ENCODE measurements around the gene JAK1. TPM values are rescaled to one million over a fixed set of nuclear protein-coding genes. Genes with fewer than 3 reads are reported as not detected.

Gene JAK1
- total and polyA plus RNA-seq, 10 donors = 46.6 to 270 (median 205) TPM

DNA sequence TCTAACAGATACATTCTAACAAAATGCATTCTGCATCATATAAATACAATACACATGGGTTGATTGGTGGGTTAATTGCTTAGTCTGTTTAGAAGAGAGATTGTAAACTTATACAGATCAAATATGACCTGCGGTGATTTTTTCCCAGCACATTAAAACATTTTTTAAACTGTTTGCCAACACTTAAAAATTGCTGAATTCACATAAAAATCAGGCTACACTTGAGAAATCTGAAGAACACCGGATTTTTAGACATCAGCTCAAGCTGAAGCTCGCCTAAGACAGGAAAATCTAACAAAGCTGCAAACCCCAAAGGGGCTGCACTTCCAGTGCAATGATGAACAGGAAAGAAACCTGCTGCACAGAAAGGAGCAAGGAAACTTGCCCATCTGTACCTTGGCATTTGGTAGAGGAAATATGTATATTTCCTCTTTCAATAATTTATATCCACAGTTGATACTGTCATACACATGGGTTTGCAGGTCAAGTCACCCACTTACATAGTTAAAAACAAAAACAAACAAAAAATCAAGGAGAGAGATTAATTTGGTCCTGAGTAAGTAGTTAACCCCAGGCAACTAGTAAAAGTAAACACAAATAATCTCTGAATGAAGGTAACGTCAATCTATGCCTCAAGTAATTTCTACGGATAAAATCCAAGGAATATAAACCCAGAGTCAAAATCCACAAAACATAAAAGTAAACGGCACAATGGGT is 30.4 kb upstream of the JAK1 start:
- DNase-seq = no peak
- no peak overlapping the region for H3K27ac ChIP-seq
- 72 to 82% (median 75%) methylated on average over 6 of the region's 6 CpGs for WGBS, 5 donors
- H3K27me3 ChIP-seq (replicated peaks in 1 of 7) = no peaks in the 10 kb centered on the region
- intact Hi-C loops (cut with DNase I; ENCODE audit: low total_unique reads) = no loop called here
- H3K9me3 ChIP-seq = no peaks in the 10 kb centered on the region
- no peak for TF ChIP-seq POLR2A (IDR thresholded peaks at IDR 0.05)
- TF ChIP-seq POLR2AphosphoS5 (IDR thresholded peaks at IDR 0.05) = no peak
- TF ChIP-seq, protein P1, sequence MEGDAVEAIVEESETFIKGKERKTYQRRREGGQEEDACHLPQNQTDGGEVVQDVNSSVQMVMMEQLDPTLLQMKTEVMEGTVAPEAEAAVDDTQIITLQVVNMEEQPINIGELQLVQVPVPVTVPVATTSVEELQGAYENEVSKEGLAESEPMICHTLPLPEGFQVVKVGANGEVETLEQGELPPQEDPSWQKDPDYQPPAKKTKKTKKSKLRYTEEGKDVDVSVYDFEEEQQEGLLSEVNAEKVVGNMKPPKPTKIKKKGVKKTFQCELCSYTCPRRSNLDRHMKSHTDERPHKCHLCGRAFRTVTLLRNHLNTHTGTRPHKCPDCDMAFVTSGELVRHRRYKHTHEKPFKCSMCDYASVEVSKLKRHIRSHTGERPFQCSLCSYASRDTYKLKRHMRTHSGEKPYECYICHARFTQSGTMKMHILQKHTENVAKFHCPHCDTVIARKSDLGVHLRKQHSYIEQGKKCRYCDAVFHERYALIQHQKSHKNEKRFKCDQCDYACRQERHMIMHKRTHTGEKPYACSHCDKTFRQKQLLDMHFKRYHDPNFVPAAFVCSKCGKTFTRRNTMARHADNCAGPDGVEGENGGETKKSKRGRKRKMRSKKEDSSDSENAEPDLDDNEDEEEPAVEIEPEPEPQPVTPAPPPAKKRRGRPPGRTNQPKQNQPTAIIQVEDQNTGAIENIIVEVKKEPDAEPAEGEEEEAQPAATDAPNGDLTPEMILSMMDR (IDR thresholded peaks at IDR 0.05 in 8 of 11, conservative IDR thresholded peaks at IDR 0.05 in 3 of 11) = no peak
- H3K36me3 ChIP-seq = no peaks in the 10 kb centered on the region
- no peak overlapping the region for H3K4me3 ChIP-seq
- H3K4me1 ChIP-seq = peaks cover 9 to 15% (median 13%) of the 10 kb centered on the region in 6 donors

DNA sequence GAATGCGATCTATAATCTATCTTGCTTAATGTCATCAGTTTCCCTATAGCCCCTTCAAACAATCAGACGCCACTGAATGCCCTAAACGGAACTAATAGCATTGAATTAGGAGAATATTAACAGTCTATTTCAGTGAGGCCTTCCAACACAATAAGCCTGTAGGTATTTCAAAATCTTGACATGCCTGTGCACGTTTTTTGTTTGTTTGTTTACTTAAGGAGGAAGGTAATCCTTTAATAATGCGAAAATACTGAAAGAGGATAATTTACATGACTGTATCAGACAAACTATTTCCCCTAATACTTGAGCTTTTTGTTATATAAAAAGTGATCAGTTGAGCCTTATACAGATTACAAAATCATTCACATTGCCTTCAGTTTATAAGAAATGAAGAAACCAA is 29.0 kb upstream of the JAK1 start:
- WGBS, 5 donors = 89 to 95% (median 92%) methylated on average over 5 of the region's 5 CpGs
- intact Hi-C loops (cut with DNase I; ENCODE audit: low total_unique reads) = no loop called here

DNA sequence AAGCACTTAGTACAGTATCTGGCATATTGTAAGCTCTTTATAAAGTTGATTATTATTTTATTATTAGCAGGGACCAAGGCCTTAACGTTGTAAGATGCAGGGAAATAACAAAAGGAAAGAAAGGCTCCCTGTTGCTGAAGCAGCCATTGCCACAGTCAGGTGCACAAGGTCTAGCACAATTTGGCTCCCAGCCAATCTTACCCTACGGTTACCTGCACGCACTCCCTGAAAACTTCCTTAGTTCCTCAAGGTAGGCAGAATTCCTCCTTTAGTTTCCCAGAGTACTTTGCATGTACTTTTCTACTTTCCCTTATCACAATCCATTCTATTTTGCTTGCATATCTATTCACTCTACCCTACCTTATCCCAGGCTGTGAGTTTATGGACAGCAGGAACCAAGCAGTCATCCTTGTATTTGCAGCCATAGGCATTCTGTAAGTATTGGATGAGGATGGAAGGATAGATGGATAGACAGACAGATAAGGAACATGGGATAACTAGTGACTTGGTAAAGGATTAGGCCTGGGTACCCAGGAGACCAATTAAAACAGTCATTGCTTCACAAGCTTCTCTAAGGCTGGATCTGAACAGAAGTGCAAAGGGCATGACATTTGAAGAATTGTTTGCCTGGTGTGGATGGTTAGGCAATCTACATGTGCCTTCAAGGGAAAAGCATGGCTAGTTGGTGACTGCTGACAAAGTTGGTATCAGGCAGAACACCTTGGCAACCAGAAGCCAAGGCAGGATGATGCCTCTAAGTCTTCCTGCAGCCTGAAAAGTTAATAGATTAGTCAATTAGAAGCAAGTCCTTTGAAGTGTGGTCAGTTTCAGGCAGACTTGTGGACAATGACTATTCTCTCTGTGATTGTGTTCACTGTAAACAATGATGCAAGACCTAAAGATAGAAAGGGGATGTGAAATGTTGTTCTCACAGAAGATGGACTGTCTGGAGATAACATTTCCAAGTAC is 20.8 kb upstream of the JAK1 start:
- no peak for DNase-seq
- intact Hi-C loops (cut with DNase I; ENCODE audit: low total_unique reads) = no loop called here
- no peak for TF ChIP-seq POLR2A (IDR thresholded peaks at IDR 0.05)
- TF ChIP-seq POLR2AphosphoS5 (IDR thresholded peaks at IDR 0.05) = no peak
- TF ChIP-seq, protein P1 (IDR thresholded peaks at IDR 0.05 in 8 of 11, conservative IDR thresholded peaks at IDR 0.05 in 3 of 11) = no peak

More for the DNA sequence above, 29.0 kb upstream of the JAK1 start:
- Histone ChIP-seq H3K9me3 (no peaks in the 10 kb centered on the region), H3K4me1 (peaks cover 0 to under 1% (median 0%) of the 10 kb centered on the region in 6 donors), H3K36me3 (no peaks in the 10 kb centered on the region), H3K4me3 (no peak overlapping the region), H3K27ac (no peak overlapping the region), H3K27me3 (replicated peaks in 1 of 7) (no peaks in the 10 kb centered on the region)
- DNase-seq = no peak
- TF ChIP-seq, protein P1 (IDR thresholded peaks at IDR 0.05 in 8 of 11, conservative IDR thresholded peaks at IDR 0.05 in 3 of 11) = no peak

DNA sequence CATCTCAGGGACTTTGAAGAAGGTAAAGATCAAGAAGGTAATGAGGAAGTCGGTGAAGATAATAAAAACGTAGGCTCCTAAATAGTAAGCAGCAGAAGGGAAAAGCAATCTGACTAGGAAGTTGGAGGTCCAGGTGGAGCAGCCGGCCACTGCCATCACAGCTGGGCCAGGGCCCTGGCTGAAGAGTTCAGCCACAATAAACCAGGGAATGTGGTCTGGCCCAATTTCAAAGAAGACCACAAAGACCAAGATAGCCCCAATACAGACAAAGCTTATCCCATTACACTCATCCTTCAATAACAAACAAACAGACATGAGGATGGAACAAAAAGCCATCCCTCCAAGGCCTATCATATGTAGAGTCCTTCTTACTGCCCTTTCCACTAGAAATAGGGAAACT is 18.4 kb upstream of the JAK1 start:
- H3K9me3 ChIP-seq = no peaks in the 10 kb centered on the region
- intact Hi-C loops (cut with DNase I; ENCODE audit: low total_unique reads) = no loop called here
- H3K27me3 ChIP-seq (replicated peaks in 1 of 7) = no peaks in the 10 kb centered on the region
- 80 to 97% (median 88%) methylated on average over 3 of the region's 3 CpGs for WGBS, 5 donors
- DNase-seq = no peak
- peaks cover 0 to 6% (median 0%) of the 10 kb centered on the region in 6 donors for H3K36me3 ChIP-seq
- peaks cover 0 to 17% (median 0%) of the 10 kb centered on the region in 6 donors for H3K4me1 ChIP-seq
- no peak overlapping the region for H3K27ac ChIP-seq
- TF ChIP-seq POLR2A (IDR thresholded peaks at IDR 0.05) (no peak), POLR2AphosphoS5 (IDR thresholded peaks at IDR 0.05) (no peak)
- TF ChIP-seq, protein P1 (IDR thresholded peaks at IDR 0.05 in 8 of 11, conservative IDR thresholded peaks at IDR 0.05 in 3 of 11) = no peak
- H3K4me3 ChIP-seq = no peak overlapping the region

More for the DNA sequence above, 20.8 kb upstream of the JAK1 start:
- Histone ChIP-seq H3K9me3 (no peaks in the 10 kb centered on the region), H3K27me3 (replicated peaks in 1 of 7) (no peaks in the 10 kb centered on the region), H3K36me3 (peaks cover 0 to 6% (median 0%) of the 10 kb centered on the region in 6 donors), H3K27ac (peak overlapping the region in 3 of 8 donors; percentile 13 to 39 (median 28)), H3K4me1 (peaks cover 0 to 17% (median 0%) of the 10 kb centered on the region in 6 donors), H3K4me3 (no peak overlapping the region)
- WGBS, 5 donors = 85 to 96% (median 92%) methylated on average over 3 of the region's 3 CpGs

Data from spleen (tissue), 11 donors.